GM21360 (cell line): ENCODE measurements around the gene SLC45A1.

Experiments used
- ATAC-seq: cut with Tn5 transposase; IDR thresholded peaks from one replicate; pipeline ENCODE4 v1.9.1; 2021; ENCODE audit warnings: mild to moderate bottlenecking, moderate library complexity; ENCODE audit not compliant: unreplicated experiment

The SLC45A1 gene

DNA sequence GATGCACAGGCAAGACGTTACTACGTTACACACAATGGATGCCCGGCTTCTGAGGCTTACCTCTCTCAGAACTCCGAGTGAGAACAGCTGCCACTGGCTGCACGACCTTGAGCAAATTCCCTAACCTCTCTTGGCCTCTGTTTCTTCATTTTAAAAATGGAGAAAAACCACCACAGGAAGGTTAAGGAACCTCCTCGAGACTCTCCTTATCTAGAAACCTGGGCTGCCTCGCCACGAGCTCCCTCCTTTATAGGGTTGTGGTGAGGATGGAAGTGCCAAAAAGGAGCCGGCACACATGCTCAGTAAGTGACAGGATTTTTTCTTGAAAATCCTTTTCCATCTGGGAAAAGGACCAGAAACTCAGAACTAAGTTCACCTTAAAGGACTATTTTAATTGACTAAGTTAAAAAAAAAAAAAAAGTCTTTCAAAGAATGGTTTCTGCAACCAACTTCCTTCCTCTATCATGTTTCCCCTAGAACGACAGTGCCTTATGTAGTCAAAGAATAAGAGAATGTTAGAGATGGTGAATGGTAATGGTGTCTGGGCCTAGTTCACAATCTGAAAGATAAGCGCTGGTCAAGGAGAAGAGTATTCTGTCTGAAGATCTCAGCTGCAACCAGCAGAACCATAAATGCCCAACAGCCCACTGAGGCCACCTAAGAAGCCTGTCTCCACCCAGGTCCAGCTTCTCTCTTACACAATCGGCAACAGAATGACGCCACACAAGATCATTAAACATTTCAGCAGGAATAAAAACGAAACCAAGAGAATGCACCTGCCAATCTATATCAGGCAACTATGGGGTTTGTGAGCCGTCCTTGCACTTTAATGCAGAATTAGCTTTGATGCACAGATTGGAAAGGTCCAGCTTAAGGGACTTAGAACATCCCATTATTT, 64.9 kb downstream of the SLC45A1 start:
- no peak for ATAC-seq

DNA sequence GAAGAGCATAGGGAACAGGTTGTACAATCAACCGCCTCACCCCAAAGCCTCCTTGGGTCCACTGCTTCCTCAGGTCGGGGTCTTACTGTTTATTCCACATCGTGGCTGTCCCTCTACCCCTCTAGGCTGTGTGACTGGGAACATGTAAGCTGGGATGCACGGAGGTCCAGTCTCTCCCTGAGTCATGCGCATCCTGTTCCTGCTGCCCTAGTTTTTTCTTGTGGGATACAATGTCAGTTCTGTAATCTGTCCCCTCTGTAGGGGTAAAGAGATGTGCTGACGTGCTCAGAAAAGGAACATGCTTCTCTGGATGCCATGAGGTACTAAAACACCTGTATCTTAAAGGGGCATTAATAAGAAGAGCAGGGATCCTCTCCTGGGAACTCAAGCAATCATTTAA, 66.2 kb downstream of the SLC45A1 start:
- no peak for ATAC-seq

- no peak for ATAC-seq
Observed at GRCh38 chr1:8384577-8384976, 66.7 kb downstream of the SLC45A1 start.

- no peak for ATAC-seq
Observed at GRCh38 chr1:8386247-8386646, 68.3 kb downstream of the SLC45A1 start.

DNA sequence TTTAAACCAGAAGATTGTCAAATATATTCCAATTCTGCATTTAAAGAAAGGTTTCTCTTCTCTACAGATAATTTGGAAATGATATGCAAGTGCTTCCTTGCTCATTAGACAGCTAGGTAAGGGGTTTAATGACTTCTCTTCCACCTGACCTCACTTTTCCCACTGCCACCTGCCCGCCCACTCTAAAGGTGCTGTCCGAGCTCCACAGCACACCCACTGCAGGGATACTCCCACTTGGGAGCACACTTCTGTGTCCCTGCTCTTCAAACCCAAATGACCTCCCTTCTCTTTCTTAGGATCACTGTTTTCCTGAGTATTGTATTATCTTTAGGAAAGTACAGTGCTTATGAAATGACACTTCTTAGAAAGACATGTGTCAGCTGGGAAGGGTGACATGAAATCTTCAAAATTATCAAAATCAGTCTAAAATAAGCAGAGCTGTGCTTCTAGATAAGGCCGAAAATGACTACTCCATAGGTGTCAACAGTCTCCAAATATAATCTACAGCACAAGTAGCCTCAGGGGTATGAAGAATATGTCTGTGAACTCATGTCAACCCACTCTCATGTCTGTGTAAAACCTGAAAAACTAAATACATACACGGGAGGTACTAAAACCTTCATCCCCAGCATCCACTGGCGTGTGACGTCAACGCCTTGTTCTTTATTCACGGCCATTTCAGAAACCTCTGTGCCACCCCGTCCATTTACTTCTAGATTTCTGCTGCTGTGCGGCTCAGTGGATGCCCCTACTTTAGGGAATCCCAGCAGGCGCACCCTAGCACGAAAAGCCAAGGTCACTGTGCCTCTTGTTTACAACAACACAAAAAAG, 71.0 kb downstream of the SLC45A1 start:
- ATAC-seq = no peak

- no peak for ATAC-seq
Observed at GRCh38 chr1:8389958-8390535, 72.1 kb downstream of the SLC45A1 start.

DNA sequence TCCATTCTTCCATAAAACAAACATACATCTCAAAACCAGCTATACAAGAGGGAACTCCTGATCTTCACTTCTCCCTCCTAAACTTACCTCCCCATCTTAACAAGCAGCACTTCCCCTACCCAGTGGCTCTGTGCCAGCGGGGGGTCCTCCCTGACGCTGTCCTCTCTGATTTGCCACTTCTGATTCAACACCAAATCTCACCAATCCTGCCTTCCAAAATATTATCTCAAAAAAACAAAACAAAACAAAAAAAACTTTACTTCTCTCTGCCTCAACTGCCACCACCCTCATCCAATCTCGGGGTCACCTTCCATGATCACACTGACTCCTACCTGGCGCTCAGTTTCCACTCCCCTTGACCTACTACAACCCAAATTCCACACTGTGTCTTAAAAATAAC, 72.8 kb downstream of the SLC45A1 start:
- no peak for ATAC-seq

GRCh38 chr1:8392522-8392921, 74.6 kb downstream of the SLC45A1 start:
- no peak for ATAC-seq
